ENCODE measurements around the gene BNIP3.

BNIP3 gene

DNA sequence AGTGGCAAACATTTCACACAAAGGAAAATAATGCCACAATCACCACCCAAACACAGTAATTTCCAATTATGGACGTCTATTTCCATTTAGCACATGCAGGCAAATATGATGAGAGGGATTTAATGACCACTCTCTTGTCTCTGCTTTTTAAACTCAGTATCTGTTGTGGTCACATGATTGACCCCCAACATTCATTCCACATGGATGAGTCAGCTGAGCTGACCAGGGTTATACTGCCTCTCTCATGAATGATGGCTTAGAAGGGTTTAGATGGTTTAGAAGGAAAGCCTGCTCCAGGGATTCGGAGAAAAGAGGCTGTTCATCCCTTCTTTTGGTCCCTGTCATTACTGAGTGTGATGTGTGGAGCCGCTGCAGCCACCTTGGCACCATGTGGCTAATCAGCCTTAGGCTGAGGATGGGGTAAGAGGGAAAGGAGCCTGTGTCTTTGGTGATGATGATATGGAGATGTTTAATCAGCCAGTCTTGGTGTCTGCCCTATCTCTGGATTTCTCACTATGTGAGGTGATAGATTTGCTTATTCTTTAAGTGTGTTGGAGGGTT, 45.8 kb upstream of the BNIP3 start:
- Histone ChIP-seq H3K4me2 (ENCODE audit: low read depth, low read length, poor library complexity, severe bottlenecking) (no peak overlapping the region), H3K79me2 (ENCODE audit: insufficient read depth, low read length) (no peaks in the 10 kb centered on the region), H3K9ac (ENCODE audit: low read length) (no peak overlapping the region), H3K4me3 (ENCODE audit: insufficient read depth, low read length, poor library complexity, severe bottlenecking) (no peak overlapping the region), H3K27ac (ENCODE audit: low read depth, low read length) (no peak overlapping the region), H3K36me3 (ENCODE audit: low read length) (no peaks in the 10 kb centered on the region), H3K9me2 (replicated peaks; ENCODE audit: insufficient read depth, low read length) (no peaks in the 10 kb centered on the region), H3K27me3 (ENCODE audit: low read length) (no peaks in the 10 kb centered on the region), H4K20me1 (ENCODE audit: low read depth, low read length) (no peaks in the 10 kb centered on the region), H2AFZ (ENCODE audit: low read depth, low read length, severe bottlenecking) (no peak overlapping the region), H3F3A (ENCODE audit: insufficient read depth) (no peaks in the 10 kb centered on the region), H3K9me3 (ENCODE audit: insufficient read depth, low read length) (no peaks in the 10 kb centered on the region)
- no peak for TF ChIP-seq EZH2phosphoT487 (conservative IDR thresholded peaks at IDR 0.05; ENCODE audit: low read length)
- TF ChIP-seq CTCF (IDR thresholded peaks at IDR 0.05; ENCODE audit: insufficient read depth, low read length, poor library complexity, severe bottlenecking): no peak

DNA sequence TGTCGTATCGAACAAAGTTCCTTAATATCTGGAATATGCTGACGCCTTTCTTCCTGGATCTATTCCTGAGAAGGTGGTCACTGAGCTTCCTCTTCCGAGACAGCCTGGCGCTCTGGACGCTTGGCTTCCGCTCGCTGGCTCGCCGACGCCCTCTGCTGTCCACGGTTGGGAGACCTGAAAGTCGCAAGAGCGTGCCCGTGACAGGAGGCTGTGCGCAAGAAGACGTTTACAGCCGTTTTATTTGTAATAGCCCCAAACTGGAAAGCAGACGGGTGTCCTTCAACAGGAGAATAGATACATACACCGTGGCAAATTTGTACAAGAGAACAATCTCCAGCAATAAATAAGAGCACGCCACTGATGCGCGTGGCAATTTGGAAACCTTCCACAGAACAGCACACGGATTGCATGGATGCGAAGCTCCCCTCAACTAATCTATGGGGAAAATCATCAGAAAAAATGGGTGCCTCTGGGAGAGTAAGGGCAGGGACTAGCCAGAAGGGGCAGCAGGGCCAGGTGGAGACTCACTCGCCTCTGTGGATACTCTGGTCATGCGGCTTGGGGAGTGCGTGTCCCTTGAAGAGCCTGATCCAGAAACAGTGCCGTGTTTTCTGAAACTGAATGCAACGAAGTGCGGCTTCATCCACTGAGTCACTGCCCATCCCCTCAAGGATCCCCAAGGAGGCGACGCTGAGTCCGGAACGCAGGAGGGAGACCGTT, 41.5 kb upstream of the BNIP3 start:
- no peak overlapping the region for H3K27ac ChIP-seq (ENCODE audit: low read depth, low read length)
- no peak overlapping the region for H3K4me2 ChIP-seq (ENCODE audit: low read depth, low read length, poor library complexity, severe bottlenecking)
- H2AFZ ChIP-seq (ENCODE audit: low read depth, low read length, severe bottlenecking): no peak overlapping the region
- H4K20me1 ChIP-seq (ENCODE audit: low read depth, low read length): no peaks in the 10 kb centered on the region
- no peak overlapping the region for H3K4me3 ChIP-seq (ENCODE audit: insufficient read depth, low read length, poor library complexity, severe bottlenecking)
- no peaks in the 10 kb centered on the region for H3K9me3 ChIP-seq (ENCODE audit: insufficient read depth, low read length)
- no peaks in the 10 kb centered on the region for H3K79me2 ChIP-seq (ENCODE audit: insufficient read depth, low read length)
- no peaks in the 10 kb centered on the region for H3K36me3 ChIP-seq (ENCODE audit: low read length)
- H3K9me2 ChIP-seq (replicated peaks; ENCODE audit: insufficient read depth, low read length): no peaks in the 10 kb centered on the region
- no peak overlapping the region for H3K9ac ChIP-seq (ENCODE audit: low read length)
- H3F3A ChIP-seq (ENCODE audit: insufficient read depth): no peaks in the 10 kb centered on the region
- peak; percentile 41 for TF ChIP-seq CTCF (IDR thresholded peaks at IDR 0.05; ENCODE audit: insufficient read depth, low read length, poor library complexity, severe bottlenecking)
- TF ChIP-seq EZH2phosphoT487 (conservative IDR thresholded peaks at IDR 0.05; ENCODE audit: low read length): no peak
- H3K27me3 ChIP-seq (ENCODE audit: low read length): no peaks in the 10 kb centered on the region

DNA sequence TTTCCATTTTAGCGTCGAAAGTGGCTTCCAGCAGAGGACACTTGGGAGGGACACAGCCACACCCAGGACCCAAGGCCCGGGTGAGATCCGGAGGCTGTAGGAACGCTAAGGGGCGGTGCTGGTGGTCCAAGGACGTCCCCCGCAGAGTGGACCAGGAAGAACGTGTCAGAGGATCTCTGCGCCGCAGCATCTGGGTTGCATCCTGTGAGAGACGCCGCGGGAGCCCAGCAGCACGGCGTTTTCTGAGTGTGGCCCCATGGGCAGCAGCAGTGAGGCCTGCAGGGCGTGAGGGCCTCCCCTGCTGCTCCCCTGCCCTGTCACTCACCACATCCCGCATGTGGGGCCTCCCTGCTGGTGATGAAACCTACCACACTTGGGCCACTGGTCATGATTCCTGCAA, 40.5 kb upstream of the BNIP3 start:
- Histone ChIP-seq H2AFZ (ENCODE audit: low read depth, low read length, severe bottlenecking) (no peak overlapping the region), H3K36me3 (ENCODE audit: low read length) (no peaks in the 10 kb centered on the region), H3K4me2 (ENCODE audit: low read depth, low read length, poor library complexity, severe bottlenecking) (no peak overlapping the region), H3K4me3 (ENCODE audit: insufficient read depth, low read length, poor library complexity, severe bottlenecking) (no peak overlapping the region), H3K27me3 (ENCODE audit: low read length) (no peaks in the 10 kb centered on the region), H3F3A (ENCODE audit: insufficient read depth) (no peaks in the 10 kb centered on the region), H3K9me3 (ENCODE audit: insufficient read depth, low read length) (no peaks in the 10 kb centered on the region), H3K27ac (ENCODE audit: low read depth, low read length) (no peak overlapping the region), H3K9me2 (replicated peaks; ENCODE audit: insufficient read depth, low read length) (no peaks in the 10 kb centered on the region), H3K79me2 (ENCODE audit: insufficient read depth, low read length) (no peaks in the 10 kb centered on the region), H3K9ac (ENCODE audit: low read length) (no peak overlapping the region), H4K20me1 (ENCODE audit: low read depth, low read length) (no peaks in the 10 kb centered on the region)
- TF ChIP-seq CTCF (IDR thresholded peaks at IDR 0.05; ENCODE audit: insufficient read depth, low read length, poor library complexity, severe bottlenecking): no peak
- TF ChIP-seq EZH2phosphoT487 (conservative IDR thresholded peaks at IDR 0.05; ENCODE audit: low read length): no peak
